GM12878 (cell line): Measurements from ENCODE around the gene DHDH. TPM values are rescaled to one million over a fixed set of nuclear protein-coding genes. Genes with fewer than 3 reads are reported as not detected.
"Not testable (repeated sequence)": the region's sequence is repeated elsewhere in the genome, so short reads cannot be mapped to it uniquely, and the experiment has no call there.

Experiments used
- ATAC-seq: fragments of 200-7000 bp; cut with Tn5 transposase; 3 replicates; pipeline ENCODE4 v1.9.1; 2020; ENCODE audit warnings: mild to moderate bottlenecking, moderate library complexity
- BruUV-seq: library from RNA; stranded (reverse); fragments of 400-500 nt; replicated peaks from 2 replicates; lab custom pipeline; 2021; lab: Mats Ljungman, UMichigan
- CTCF ChIA-PET: fragments of 300-600 bp; sonication (Branson Sonifier 250); formaldehyde crosslinking; extraction: SDS; loops from one replicate; lab custom pipeline; 2021; ENCODE audit warnings: inconsistent platforms; lab: Yijun Ruan, JAX
- POLR2A ChIA-PET: fragments of 350-600 bp; formaldehyde crosslinking; extraction: SDS; loops from one replicate; lab custom pipeline; 2021; ENCODE audit warnings: inconsistent platforms; lab: Charles Lee
- RAD21 ChIA-PET: fragments of 300-600 bp; sonication (Branson Sonifier 250); formaldehyde crosslinking; loops from one replicate; lab custom pipeline; 2023; ENCODE audit warnings: antibody characterized with exemption; ENCODE audit not compliant: unreplicated experiment; lab: Charles Lee
- SMC1A ChIA-PET: fragments of 300-600 bp; sonication (Branson Sonifier 250); formaldehyde crosslinking; loops from one replicate; lab custom pipeline; 2023; ENCODE audit not compliant: unreplicated experiment, uncharacterized antibody; lab: Charles Lee
- DNase-seq: peaks from one replicate; pipeline ENCODE4 v3.0.0-alpha.2; 2011; ENCODE audit warnings: low read depth, low spot score
- FAIRE-seq: peaks from 3 replicates; lab custom pipeline; 2011; peaks lifted over from hg19 to GRCh38; lab: Jason Lieb, UNC
- H2AFZ ChIP-seq: 2 replicates; pipeline ENCODE4 v1.6.0; 2011; ENCODE audit warnings: low read depth, low read length, control low read depth; ENCODE audit not compliant: control insufficient read depth
- H3K27ac ChIP-seq: 2 replicates; pipeline ENCODE4 v1.5.1; 2011; ENCODE audit warnings: control low read depth; ENCODE audit not compliant: control insufficient read depth, insufficient read depth
- H3K27me3 ChIP-seq, 2 experiments: replicated peaks in 1 of 2; 2 replicates each; pipeline versions ENCODE4 v1.6.0 to v1.6.1; 2011; ENCODE audit warnings: low read length in 1 of 2; ENCODE audit not compliant: control insufficient read depth in 2 of 2, insufficient read depth in 2 of 2
- H3K36me3 ChIP-seq, 2 experiments: 2 replicates each; pipeline ENCODE4 v1.5.1; 2011; ENCODE audit warnings: low read length in 1 of 2; ENCODE audit not compliant: control insufficient read depth in 2 of 2, insufficient read depth in 2 of 2
- H3K4me1 ChIP-seq: 2 replicates; pipeline ENCODE4 v1.6.1; 2011; ENCODE audit warnings: mild to moderate bottlenecking, low read length, moderate library complexity, mixed read lengths; ENCODE audit not compliant: control insufficient read depth, insufficient read depth
- H3K4me2 ChIP-seq: 2 replicates; pipeline ENCODE4 v1.6.0; 2011; ENCODE audit warnings: control low read depth; ENCODE audit not compliant: control insufficient read depth, insufficient read depth
- H3K4me3 ChIP-seq: fragments of 200-600 bp; sonication (generic); 2 replicates; pipeline ENCODE4 v1.5.1; 2016
- H3K79me2 ChIP-seq: 2 replicates; pipeline ENCODE4 v1.6.0; 2011; ENCODE audit warnings: low read length; ENCODE audit not compliant: control insufficient read depth, insufficient read depth
- H3K9ac ChIP-seq: 2 replicates; pipeline ENCODE4 v1.8.0; 2011; ENCODE audit warnings: low read length, control low read depth, mixed read lengths; ENCODE audit not compliant: control insufficient read depth, insufficient read depth
- H3K9me3 ChIP-seq: replicated peaks from 3 replicates; pipeline ENCODE4 v1.5.1; 2011; ENCODE audit warnings: mild to moderate bottlenecking, low read length; ENCODE audit not compliant: control insufficient read depth, insufficient read depth
- H4K20me1 ChIP-seq: 2 replicates; pipeline ENCODE4 v1.6.0; 2011; ENCODE audit not compliant: control insufficient read depth, insufficient read depth
- EED ChIP-seq: sonication (generic); IDR thresholded peaks from 2 replicates; pipeline ENCODE4 v1.6.1; 2016; ENCODE audit warnings: antibody characterized with exemption, low read depth
- EGR1 ChIP-seq, 2 experiments: IDR thresholded peaks; 1 replicate in 1 of 2; 2 replicates in 1 of 2; pipeline ENCODE4 v1.6.1; 2011 to 2012; ENCODE audit warnings: low read depth in 2 of 2, low read length in 2 of 2, borderline replicate concordance in 1 of 2, mild to moderate bottlenecking in 1 of 2, moderate library complexity in 1 of 2
- RUNX3 ChIP-seq: IDR thresholded peaks from 2 replicates; pipeline ENCODE4 v1.6.1; 2012; ENCODE audit warnings: low read length, inconsistent platforms
- SIX5 ChIP-seq: IDR thresholded peaks from 2 replicates; pipeline ENCODE4 v1.6.1; 2011; ENCODE audit warnings: mild to moderate bottlenecking, low read depth, low read length, moderate library complexity; ENCODE audit not compliant: severe bottlenecking
- SMARCA5 ChIP-seq: fragments of 450-650 bp; IDR thresholded peaks from 2 replicates; pipeline ENCODE4 v1.6.1; 2017; ENCODE audit warnings: mild to moderate bottlenecking
- TCF12 ChIP-seq: IDR thresholded peaks from 2 replicates; pipeline ENCODE4 v1.6.1; 2011; ENCODE audit warnings: low read depth, mild to moderate bottlenecking, low read length
- WGBS: methylation state at CpG from one replicate; pipeline ENCODE4 v1.1.6; 2016; ENCODE audit warnings: low lambda C conversion rate; ENCODE audit not compliant: insufficient replicate concordance, insufficient coverage; ENCODE audit errors: missing lambda C conversion rate; 5-methylcytosine and 5-hydroxymethylcytosine counted together
- in situ Hi-C: fragments of 300-500 bp; cut with MboI; formaldehyde crosslinking; loops from 9 replicates; pipeline ENCODE4 v1.14.3; 2018; ENCODE audit warnings: mixed read lengths
- intact Hi-C: fragments of 100-400 bp; cut with micrococcal nuclease; formaldehyde crosslinking; loops from one replicate; pipeline ENCODE4 v1.14.2; 2022; ENCODE audit not compliant: unreplicated experiment
- polyA plus RNA-seq, 11 experiments: library from polyadenylated mRNA; depleted of rRNA in 4 of 11; unstranded in 6 of 11; stranded (reverse) in 5 of 11; fragments of >200 nt; fragmentation: Nextera tagmentation in 4 of 11; fragmentation: Illumina TruSeq in 1 of 11; extraction: Ambion mirVana in 4 of 11; extraction: Trizol in 1 of 11; gene quantifications; 1 replicate in 1 of 11; 2 replicates in 10 of 11; pipeline versions ENCODE4 v1.2.1 to v1.2.3, GENCODE V29; 2011 to 2016; ENCODE audit warnings: inconsistent platforms in 2 of 11, missing spikeins in 2 of 11, low read depth in 1 of 11
- total RNA-seq, 4 experiments: library from RNA; depleted of rRNA in 3 of 4; stranded (reverse); fragments of >200 nt in 3 of 4; fragmentation: Illumina TruSeq in 1 of 4; extraction: Trizol in 1 of 4; gene quantifications; 2 replicates each; pipeline versions ENCODE4 v1.2.1 to v1.2.3, GENCODE V29; 2013 to 2021

The DHDH gene
- total and polyA plus RNA-seq, 10 of the 15 experiments (the other 5 are each of a cell fraction or from before 2014, with no cell fraction given), result 0.13 to 0.21 (median 0.15) TPM; not detected in 7

GRCh38 chr19:48909424-48910077 is 23.9 kb upstream of the DHDH start:
- H2AFZ ChIP-seq, H3K27me3 ChIP-seq, H3K79me2 ChIP-seq, H3K9ac ChIP-seq, BruUV-seq, FAIRE-seq, in situ Hi-C loops, H3K4me1 ChIP-seq, RAD21 ChIA-PET, H3K9me3 ChIP-seq, POLR2A ChIA-PET, DNase-seq, SMC1A ChIA-PET, H3K4me3 ChIP-seq, CTCF ChIA-PET, intact Hi-C loops, H4K20me1 ChIP-seq: not testable (repeated sequence)
- peak overlapping the region; percentile 33; the same call in 1 of the 2 replicates for H3K27ac ChIP-seq
- H3K36me3 ChIP-seq, result peaks cover 10 to 19% of the 10 kb centered on the region in 2 experiments
- peak; percentile 66 for ATAC-seq
- TF ChIP-seq TCF12 (0 out of 2 replicates have a peak, but pooled peaks have one; percentile 25), EED (0 out of 2 replicates have a peak, but pooled peaks have one; percentile 30), RUNX3 (peak; percentile 35; the same call in 1 of the 2 replicates), EGR1 (IDR thresholded peaks at IDR 0.05; ENCODE audit: borderline replicate concordance in 1 of 2, low read depth in 2 of 2, low read length in 2 of 2) (peak in 1 of 2 experiments; percentile 54; a peak in 2 of 3 replicates)
- H3K4me2 ChIP-seq, result peak overlapping the region; percentile 13; the same call in 1 of the 2 replicates
- 10% methylated on average over 11 of the region's 11 CpGs for WGBS

DNA sequence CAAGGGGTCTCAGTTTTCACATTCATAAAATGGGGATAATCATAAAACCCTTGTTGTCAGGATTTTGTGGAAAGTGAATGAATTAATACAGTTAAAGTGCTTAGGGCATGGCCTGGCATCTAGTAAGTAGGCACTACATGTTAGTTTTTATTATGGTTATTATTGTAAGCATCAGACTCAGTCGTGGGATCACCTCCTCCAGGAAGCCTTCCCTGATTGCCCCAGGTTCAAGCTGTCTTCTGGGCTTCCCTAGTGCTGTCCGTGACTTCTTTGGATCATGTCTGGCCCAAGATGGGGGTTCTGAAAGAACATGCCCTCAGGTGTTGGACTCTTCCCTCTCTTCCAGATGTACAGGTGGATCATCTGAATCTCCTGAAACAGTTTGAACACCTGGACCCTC is 22.7 kb upstream of the DHDH start:
- Histone ChIP-seq H3K36me3 (peaks cover 10 to 25% of the 10 kb centered on the region in 2 experiments), H3K27me3 (no peaks in the 10 kb centered on the region), H2AFZ (no peak overlapping the region), H3K4me1 (peaks cover 6% of the 10 kb centered on the region), H3K79me2 (no peaks in the 10 kb centered on the region), H3K9me3 (no peaks in the 10 kb centered on the region; the same call in 1 of the 3 replicates), H4K20me1 (no peaks in the 10 kb centered on the region), H3K4me3 (no peak overlapping the region), H3K27ac (no peak overlapping the region), H3K9ac (no peak overlapping the region), H3K4me2 (no peak overlapping the region)
- in situ Hi-C loops (no loop called here), intact Hi-C loops (no loop called here)
- DNase-seq (no peak), FAIRE-seq (no peak), ATAC-seq (no peak)
- TF ChIP-seq SMARCA5, result 0 out of 2 replicates have a peak, but pooled peaks have one; percentile 29
- TF ChIP-seq SIX5, result no peak
- 98% methylated on average over 2 of the region's 2 CpGs for WGBS
- ChIA-PET POLR2A (interaction anchor here (1.1 kb wide), 1 partner anchor 14 kb away, joined by 6 read pairs; no protein-coding TSS in a partner anchor), SMC1A (interaction anchor here (0.7 kb wide), 1 partner anchor 9 kb away, joined by 3 read pairs; no protein-coding TSS in a partner anchor), RAD21 (interaction anchor here (0.7 kb wide), 1 partner anchor 58 kb away, joined by 3 read pairs; no protein-coding TSS in a partner anchor), CTCF (interaction anchor here (1.0 kb wide), 1 partner anchor 10 kb away, joined by 4 read pairs; the partner anchor contains the start of gene NUCB1)
- no TSS peak for BruUV-seq
